SK-N-SH (cell line): ENCODE measurements around the gene CCDC27. TPM values are rescaled to one million over a fixed set of nuclear protein-coding genes. Genes with fewer than 3 reads are reported as not detected.
A peak's percentile ranks its signal among the peaks of the same experiment; 100 is the strongest.
"Not testable (repeated sequence)": the region's sequence is repeated elsewhere in the genome, so short reads cannot be mapped to it uniquely, and the experiment has no call there.

Experiments used
- CTCF ChIA-PET: fragments of 300-600, 350-600 bp; formaldehyde crosslinking; extraction: SDS; loops from one replicate; lab custom pipeline; 2021; lab: Yijun Ruan, JAX
- POLR2A ChIA-PET: fragments of 350-600 bp; sonication (Branson Sonifier 250); formaldehyde crosslinking; extraction: SDS; loops from one replicate; lab custom pipeline; 2020; ENCODE audit warnings: antibody characterized with exemption, inconsistent platforms; lab: Yijun Ruan, JAX
- DNase-seq: peaks from one replicate; pipeline ENCODE4 v3.0.0; 2012
- H2AFZ ChIP-seq: fragments of 200-600 bp; sonication (generic); 2 replicates; pipeline ENCODE4 v1.8.1; 2016; ENCODE audit warnings: antibody characterized with exemption, mild to moderate bottlenecking, low read depth
- H3F3A ChIP-seq: fragments of 200-600 bp; sonication (generic); replicated peaks from 2 replicates; pipeline ENCODE3; 2016; ENCODE audit warnings: antibody characterized with exemption, mild to moderate bottlenecking; ENCODE audit not compliant: insufficient read depth
- H3K27ac ChIP-seq, 2 experiments: fragments of 200-500 bp in 1 of 2; fragments of 200-600 bp in 1 of 2; sonication (Bioruptor generic) in 1 of 2; sonication (generic), shearing (Covaris generic) in 1 of 2; 2 replicates each; pipeline versions ENCODE4 v1.5.1 to v1.6.1; 2014 to 2016; ENCODE audit warnings: low read depth in 2 of 2, inconsistent platforms in 1 of 2, low read length in 1 of 2, mild to moderate bottlenecking in 1 of 2, mixed read lengths in 1 of 2
- H3K27me3 ChIP-seq: fragments of 200-600 bp; sonication (generic), shearing (Covaris generic); 2 replicates; pipeline ENCODE4 v1.6.1; 2016; ENCODE audit warnings: mixed run types; ENCODE audit not compliant: insufficient read depth
- H3K36me3 ChIP-seq, 2 experiments: fragments of 200-500 bp in 1 of 2; fragments of 200-600 bp in 1 of 2; sonication (Bioruptor generic) in 1 of 2; sonication (generic) in 1 of 2; replicated peaks in 1 of 2; 2 replicates each; pipeline versions ENCODE3 to v1.5.1; 2014 to 2016; ENCODE audit warnings: low read length in 1 of 2, mild to moderate bottlenecking in 1 of 2; ENCODE audit not compliant: insufficient read depth in 2 of 2, control insufficient read depth in 1 of 2
- H3K4me1 ChIP-seq, 2 experiments: fragments of 200-500 bp in 1 of 2; fragments of 200-600 bp in 1 of 2; sonication (Bioruptor generic) in 1 of 2; sonication (generic), shearing (Covaris generic) in 1 of 2; 2 replicates each; pipeline versions ENCODE4 v1.5.1 to v1.6.1; 2014 to 2016; ENCODE audit warnings: low read depth in 1 of 2, low read length in 1 of 2, mixed run types in 1 of 2; ENCODE audit not compliant: insufficient read depth in 2 of 2, control insufficient read depth in 1 of 2
- H3K4me2 ChIP-seq: fragments of 200-600 bp; sonication (generic), shearing (Covaris generic); 2 replicates; pipeline ENCODE4 v1.6.1; 2017; ENCODE audit warnings: mixed run types
- H3K4me3 ChIP-seq, 2 experiments: fragments of 200-500 bp in 1 of 2; fragments of 200-600 bp in 1 of 2; sonication (Bioruptor generic) in 1 of 2; sonication (generic), shearing (Covaris generic) in 1 of 2; 2 replicates each; pipeline versions ENCODE4 v1.5.1 to v1.8.1; 2014 to 2016; ENCODE audit warnings: low read depth in 2 of 2, inconsistent platforms in 1 of 2, low read length in 1 of 2, mild to moderate bottlenecking in 1 of 2, mixed read lengths in 1 of 2, moderate library complexity in 1 of 2
- H3K79me2 ChIP-seq: fragments of 200-600 bp; sonication (generic); 2 replicates; pipeline ENCODE4 v1.8.1; 2017; ENCODE audit warnings: mild to moderate bottlenecking; ENCODE audit not compliant: insufficient read depth
- H3K9ac ChIP-seq: fragments of 200-600 bp; sonication (generic); 2 replicates; pipeline ENCODE4 v1.6.1; 2017; ENCODE audit warnings: mixed run types
- H3K9me2 ChIP-seq: fragments of 200-600 bp; sonication (generic); 2 replicates; pipeline ENCODE4 v1.6.1; 2017; ENCODE audit warnings: mixed run types
- H3K9me3 ChIP-seq: fragments of 200-600 bp; sonication (generic); 2 replicates; pipeline ENCODE4 v1.6.1; 2017; ENCODE audit warnings: mixed run types, mild to moderate bottlenecking, moderate library complexity
- H4K20me1 ChIP-seq: fragments of 200-600 bp; sonication (generic); 2 replicates; pipeline ENCODE4 v1.6.1; 2017; ENCODE audit warnings: mild to moderate bottlenecking, mixed run types; ENCODE audit not compliant: insufficient read depth
- CHD2 ChIP-seq: fragments of 150-350 bp; IDR thresholded peaks from 2 replicates; pipeline ENCODE4 v1.6.1; 2018; ENCODE audit warnings: low read length; ENCODE audit not compliant: partially characterized antibody
- RAD21 ChIP-seq: IDR thresholded peaks from 2 replicates; pipeline ENCODE4 v1.6.1; 2012; ENCODE audit warnings: mild to moderate bottlenecking, low read length
- RCOR1 ChIP-seq: fragments of 150-350 bp; IDR thresholded peaks from 2 replicates; pipeline ENCODE4 v1.6.1; 2017; ENCODE audit warnings: antibody characterized with exemption, low read length
- SMC3 ChIP-seq: IDR thresholded peaks from 2 replicates; pipeline ENCODE4 v1.6.1; 2012; ENCODE audit warnings: low read depth, low read length, improper control_type of control experiment
- TAF1 ChIP-seq: IDR thresholded peaks from 2 replicates; pipeline ENCODE4 v1.6.1; 2012; ENCODE audit warnings: low read depth, mild to moderate bottlenecking, low read length, moderate library complexity, borderline replicate concordance
- WGBS: methylation state at CpG from one replicate; pipeline ENCODE4 v1.1.6; 2017; ENCODE audit warnings: low lambda C conversion rate; 5-methylcytosine and 5-hydroxymethylcytosine counted together
- polyA plus RNA-seq, 3 experiments: library from polyadenylated mRNA; depleted of rRNA; stranded (reverse); fragments of >200 nt; gene quantifications; 2 replicates each; pipeline ENCODE4 v1.2.3, GENCODE V29; 2012
- TF ChIP-seq, protein P1 (sequence below): IDR thresholded peaks from 2 replicates; pipeline ENCODE4 v1.6.1; 2012; ENCODE audit warnings: mild to moderate bottlenecking, low read depth, low read length, moderate library complexity
- TF ChIP-seq, protein P2 (sequence below): fragments of 200-600 bp; sonication (generic); IDR thresholded peaks from 2 replicates; pipeline ENCODE4 v1.6.1; 2017; ENCODE audit warnings: antibody characterized with exemption, mild to moderate bottlenecking, moderate library complexity

Gene CCDC27
- polyA plus RNA-seq, 1 of the 3 experiments (the other 2 are of a cell fraction) = not detected

DNA sequence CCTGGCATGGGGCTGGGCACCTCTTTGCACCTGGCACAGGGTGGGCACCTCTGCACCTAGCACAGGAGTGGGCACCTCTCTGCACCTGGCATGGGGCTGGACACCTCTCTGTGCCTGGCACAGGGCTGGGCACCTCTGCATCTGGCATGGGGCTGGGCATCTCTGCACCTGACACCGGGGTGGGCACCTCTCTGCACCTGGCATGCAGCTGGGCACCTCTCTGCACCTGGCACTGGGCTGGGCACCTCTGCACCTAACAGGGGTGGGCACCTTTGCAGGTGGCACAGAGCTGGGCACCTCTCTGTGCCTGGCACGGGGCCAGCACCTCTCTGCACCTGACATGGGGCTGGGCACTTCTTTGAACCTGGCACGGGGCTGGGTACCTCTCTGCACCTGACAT lies 29.4 kb upstream of the CCDC27 start:
- Histone ChIP-seq H3K36me3 (no peaks in the 10 kb centered on the region), H3K79me2 (no peaks in the 10 kb centered on the region), H2AFZ (no peak overlapping the region), H3F3A (no peaks in the 10 kb centered on the region), H3K4me2 (no peak overlapping the region), H3K27me3 (no peaks in the 10 kb centered on the region), H3K4me1 (peaks cover 0 to 48% of the 10 kb centered on the region in 2 experiments; a peak in 1 of 4 replicates), H3K4me3 (no peak overlapping the region), H3K27ac (no peak overlapping the region), H3K9me3 (no peaks in the 10 kb centered on the region), H3K9me2 (no peaks in the 10 kb centered on the region), H4K20me1 (no peaks in the 10 kb centered on the region)
- POLR2A ChIA-PET = interaction anchor here (0.6 kb wide), 1 partner anchor 12 kb away, joined by 3 read pairs; no protein-coding TSS in a partner anchor
- DNase-seq = no peak
- WGBS = no CpG with 5 or more reads among the region's 3 CpGs
- CTCF ChIA-PET = interaction anchor here (1.9 to 16.2 kb wide), 8 partner anchors 10 to 270 kb away, joined by 5 to 369 read pairs (median 20); partner anchors contain the start of genes TPRG1L and WRAP73
- TF ChIP-seq, protein P1, sequence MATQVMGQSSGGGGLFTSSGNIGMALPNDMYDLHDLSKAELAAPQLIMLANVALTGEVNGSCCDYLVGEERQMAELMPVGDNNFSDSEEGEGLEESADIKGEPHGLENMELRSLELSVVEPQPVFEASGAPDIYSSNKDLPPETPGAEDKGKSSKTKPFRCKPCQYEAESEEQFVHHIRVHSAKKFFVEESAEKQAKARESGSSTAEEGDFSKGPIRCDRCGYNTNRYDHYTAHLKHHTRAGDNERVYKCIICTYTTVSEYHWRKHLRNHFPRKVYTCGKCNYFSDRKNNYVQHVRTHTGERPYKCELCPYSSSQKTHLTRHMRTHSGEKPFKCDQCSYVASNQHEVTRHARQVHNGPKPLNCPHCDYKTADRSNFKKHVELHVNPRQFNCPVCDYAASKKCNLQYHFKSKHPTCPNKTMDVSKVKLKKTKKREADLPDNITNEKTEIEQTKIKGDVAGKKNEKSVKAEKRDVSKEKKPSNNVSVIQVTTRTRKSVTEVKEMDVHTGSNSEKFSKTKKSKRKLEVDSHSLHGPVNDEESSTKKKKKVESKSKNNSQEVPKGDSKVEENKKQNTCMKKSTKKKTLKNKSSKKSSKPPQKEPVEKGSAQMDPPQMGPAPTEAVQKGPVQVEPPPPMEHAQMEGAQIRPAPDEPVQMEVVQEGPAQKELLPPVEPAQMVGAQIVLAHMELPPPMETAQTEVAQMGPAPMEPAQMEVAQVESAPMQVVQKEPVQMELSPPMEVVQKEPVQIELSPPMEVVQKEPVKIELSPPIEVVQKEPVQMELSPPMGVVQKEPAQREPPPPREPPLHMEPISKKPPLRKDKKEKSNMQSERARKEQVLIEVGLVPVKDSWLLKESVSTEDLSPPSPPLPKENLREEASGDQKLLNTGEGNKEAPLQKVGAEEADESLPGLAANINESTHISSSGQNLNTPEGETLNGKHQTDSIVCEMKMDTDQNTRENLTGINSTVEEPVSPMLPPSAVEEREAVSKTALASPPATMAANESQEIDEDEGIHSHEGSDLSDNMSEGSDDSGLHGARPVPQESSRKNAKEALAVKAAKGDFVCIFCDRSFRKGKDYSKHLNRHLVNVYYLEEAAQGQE = no peak
- no peak for TF ChIP-seq RCOR1
- TF ChIP-seq TAF1 = no peak
- TF ChIP-seq CHD2 = no peak
- TF ChIP-seq, all 33 proteins: peak for 0
- H3K9ac ChIP-seq = no peak overlapping the region

DNA sequence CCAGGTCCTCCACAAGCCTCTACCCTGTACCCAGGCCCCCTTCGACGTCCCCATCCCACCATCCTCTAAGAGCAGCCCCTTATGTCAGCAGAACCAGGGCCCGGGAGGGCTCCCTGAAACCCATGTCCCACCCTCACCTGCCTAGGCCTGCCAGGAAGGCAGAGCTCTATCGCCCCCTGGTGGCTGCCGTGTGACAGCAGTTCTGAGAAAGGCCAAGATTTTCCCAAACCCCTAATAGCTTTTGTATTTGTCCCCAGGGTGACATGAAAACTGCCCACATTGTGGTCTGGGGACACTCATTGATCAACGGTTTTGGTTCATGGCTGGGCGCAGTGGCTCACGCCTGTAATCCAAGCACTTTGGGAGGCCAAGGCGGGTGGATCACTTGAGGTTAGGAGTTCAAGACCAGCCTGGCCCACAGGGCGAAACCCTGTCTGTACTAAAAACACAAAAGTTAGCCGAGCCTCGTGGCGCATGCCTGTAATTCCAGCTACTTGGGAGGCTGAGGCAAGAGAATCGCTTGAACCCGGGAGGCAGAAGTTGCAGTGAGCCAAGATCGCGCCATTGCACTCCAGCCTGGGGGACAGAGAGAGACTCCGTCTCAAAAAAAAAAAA lies 27.7 kb upstream of the CCDC27 start:
- H3K9me2 ChIP-seq, H3K27me3 ChIP-seq, H3F3A ChIP-seq, H3K79me2 ChIP-seq, H3K9me3 ChIP-seq, H3K27ac ChIP-seq, H3K9ac ChIP-seq, H3K36me3 ChIP-seq, H3K4me2 ChIP-seq, H2AFZ ChIP-seq, POLR2A ChIA-PET, H4K20me1 ChIP-seq: not testable (repeated sequence)
- WGBS = 38% methylated on average over 14 of the region's 18 CpGs
- CTCF ChIA-PET = interaction anchor here (0.6 to 16.2 kb wide), 57 partner anchors 10 to 273 kb away, joined by 3 to 369 read pairs (median 5); partner anchors contain the start of genes CCDC27, LRRC47, TP73 and TPRG1L
- Histone ChIP-seq H3K4me3 (peak overlapping the region in 1 of 2 experiments; percentile 29; a peak in 1 of 4 replicates), H3K4me1 (peaks cover 0 to 32% of the 10 kb centered on the region in 2 experiments; a peak in 1 of 4 replicates)
- TF ChIP-seq RAD21 = peak; percentile 95
- peak; percentile 78 for TF ChIP-seq SMC3
- TF ChIP-seq, protein P2, sequence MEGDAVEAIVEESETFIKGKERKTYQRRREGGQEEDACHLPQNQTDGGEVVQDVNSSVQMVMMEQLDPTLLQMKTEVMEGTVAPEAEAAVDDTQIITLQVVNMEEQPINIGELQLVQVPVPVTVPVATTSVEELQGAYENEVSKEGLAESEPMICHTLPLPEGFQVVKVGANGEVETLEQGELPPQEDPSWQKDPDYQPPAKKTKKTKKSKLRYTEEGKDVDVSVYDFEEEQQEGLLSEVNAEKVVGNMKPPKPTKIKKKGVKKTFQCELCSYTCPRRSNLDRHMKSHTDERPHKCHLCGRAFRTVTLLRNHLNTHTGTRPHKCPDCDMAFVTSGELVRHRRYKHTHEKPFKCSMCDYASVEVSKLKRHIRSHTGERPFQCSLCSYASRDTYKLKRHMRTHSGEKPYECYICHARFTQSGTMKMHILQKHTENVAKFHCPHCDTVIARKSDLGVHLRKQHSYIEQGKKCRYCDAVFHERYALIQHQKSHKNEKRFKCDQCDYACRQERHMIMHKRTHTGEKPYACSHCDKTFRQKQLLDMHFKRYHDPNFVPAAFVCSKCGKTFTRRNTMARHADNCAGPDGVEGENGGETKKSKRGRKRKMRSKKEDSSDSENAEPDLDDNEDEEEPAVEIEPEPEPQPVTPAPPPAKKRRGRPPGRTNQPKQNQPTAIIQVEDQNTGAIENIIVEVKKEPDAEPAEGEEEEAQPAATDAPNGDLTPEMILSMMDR = peak; percentile 91
- DNase-seq = peak; percentile 85
